HG03159 (cell line): ENCODE results near the gene SKAP2.

Experiments used
- ATAC-seq: cut with Tn5 transposase; IDR thresholded peaks from one replicate; pipeline ENCODE4 v1.9.1; 2021; ENCODE audit warnings: mild to moderate bottlenecking, moderate library complexity; ENCODE audit not compliant: unreplicated experiment

The SKAP2 gene

GRCh38 chr7:26670290-26670689, 194.1 kb downstream of the SKAP2 start:
- ATAC-seq: no peak

GRCh38 chr7:26668821-26669220, 195.6 kb downstream of the SKAP2 start:
- no peak for ATAC-seq

- no peak for ATAC-seq
Measured at GRCh38 chr7:26667514-26668133, 196.8 kb downstream of the SKAP2 start.

- peak; percentile 57 for ATAC-seq
Measured at GRCh38 chr7:26664735-26665416, 199.5 kb downstream of the SKAP2 start.

- ATAC-seq: no peak
Measured at GRCh38 chr7:26664274-26664673, 200.1 kb downstream of the SKAP2 start.

GRCh38 chr7:26663874-26664273, 200.5 kb downstream of the SKAP2 start:
- no peak for ATAC-seq

GRCh38 chr7:26662646-26663045, 201.7 kb downstream of the SKAP2 start:
- no peak for ATAC-seq

- ATAC-seq: no peak
Measured at GRCh38 chr7:26659121-26659520, 205.3 kb downstream of the SKAP2 start.

GRCh38 chr7:26658389-26659084, 205.9 kb downstream of the SKAP2 start:
- ATAC-seq: no peak

- no peak for ATAC-seq
Measured at GRCh38 chr7:26657686-26658388, 206.6 kb downstream of the SKAP2 start.

GRCh38 chr7:26657206-26657641, 207.2 kb downstream of the SKAP2 start:
- ATAC-seq: no peak

- no peak for ATAC-seq
Measured at GRCh38 chr7:26656735-26657134, 207.7 kb downstream of the SKAP2 start.

- no peak for ATAC-seq
Measured at GRCh38 chr7:26655781-26656180, 208.6 kb downstream of the SKAP2 start.

GRCh38 chr7:26653430-26654399, 210.7 kb downstream of the SKAP2 start:
- ATAC-seq: no peak

- no peak for ATAC-seq
Measured at GRCh38 chr7:26652401-26653100, 211.8 kb downstream of the SKAP2 start.

GRCh38 chr7:26650103-26650502, 214.3 kb downstream of the SKAP2 start:
- no peak for ATAC-seq

- ATAC-seq: no peak
Measured at GRCh38 chr7:26649388-26649787, 215.0 kb downstream of the SKAP2 start.

GRCh38 chr7:26648554-26648953, 215.8 kb downstream of the SKAP2 start:
- ATAC-seq: no peak

GRCh38 chr7:26646336-26647048, 217.9 kb downstream of the SKAP2 start:
- ATAC-seq: no peak
